GM19193 (cell line): ENCODE results near the gene ZNF439.

Source experiments
- POLR2A ChIP-seq: IDR thresholded peaks from 4 replicates; pipeline ENCODE4 v1.6.1; 2011; ENCODE audit not compliant: insufficient read depth, insufficient read length; ENCODE audit errors: extremely low read depth

The ZNF439 gene

DNA sequence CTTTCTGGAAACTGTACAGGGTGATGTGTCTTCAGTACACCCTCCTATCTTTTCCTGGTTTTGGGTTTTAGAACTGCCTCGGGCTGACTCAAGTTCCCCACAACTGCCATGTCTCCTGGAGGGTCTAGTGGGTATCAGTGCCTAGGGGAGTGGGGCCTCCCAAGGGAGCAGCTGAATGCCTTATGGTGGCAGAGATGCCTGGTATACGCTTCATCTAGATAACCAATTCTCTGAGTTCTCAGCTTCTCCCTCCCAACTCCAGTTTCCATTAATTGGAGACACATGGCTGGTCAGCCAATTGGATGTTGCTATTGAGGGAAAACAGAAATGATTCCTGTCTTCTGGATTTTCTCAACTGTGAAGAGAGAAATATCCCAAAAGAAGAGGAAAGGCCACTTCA is 12.8 kb downstream of the ZNF439 start:
- no peak for TF ChIP-seq POLR2A

- TF ChIP-seq POLR2A, result no peak
These were observed 19.7 kb downstream of the ZNF439 start for GRCh38 chr19:11868188-11868587.

DNA sequence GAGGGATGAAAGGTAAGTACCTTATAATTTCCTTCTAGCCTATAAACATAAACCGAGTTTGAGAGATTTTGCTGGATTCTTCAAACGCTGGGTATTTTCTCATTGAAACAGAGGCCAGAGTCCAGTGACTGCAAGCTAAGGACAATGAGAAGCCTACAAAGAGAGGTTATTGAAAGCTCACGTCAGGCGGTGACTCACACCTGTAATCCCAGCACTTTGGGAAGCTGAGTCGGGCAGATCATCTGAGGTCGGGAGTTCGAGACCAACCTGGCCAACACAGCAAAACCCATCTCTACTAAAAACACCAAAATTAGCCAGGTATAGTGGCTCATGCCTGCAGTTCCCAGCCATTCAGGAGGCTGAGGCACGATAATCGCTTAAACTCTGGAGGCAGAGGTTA is 24.1 kb downstream of the ZNF439 start:
- TF ChIP-seq POLR2A, result no peak

- no peak for TF ChIP-seq POLR2A
These were observed 25.2 kb downstream of the ZNF439 start for GRCh38 chr19:11873762-11874161.

DNA sequence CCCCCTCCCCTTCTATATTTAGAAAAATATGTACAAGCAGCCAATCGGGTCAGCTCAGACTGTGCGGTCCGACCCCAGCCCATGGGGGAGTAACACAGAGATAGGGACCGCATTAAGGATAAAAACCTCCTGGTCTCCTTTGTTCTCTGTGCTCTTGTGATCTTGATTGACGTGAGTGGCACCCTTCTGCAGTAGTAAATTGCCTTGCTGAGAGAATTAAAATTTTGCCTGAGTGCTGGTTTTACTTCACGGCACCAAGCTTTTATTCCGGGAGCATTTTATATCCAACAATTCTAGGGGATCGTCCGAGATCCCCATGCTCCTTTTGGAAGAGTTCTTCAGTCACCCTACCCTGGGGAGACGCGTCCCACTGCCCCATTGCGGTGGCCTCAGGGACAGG is 32.1 kb downstream of the ZNF439 start:
- TF ChIP-seq POLR2A, result no peak

DNA sequence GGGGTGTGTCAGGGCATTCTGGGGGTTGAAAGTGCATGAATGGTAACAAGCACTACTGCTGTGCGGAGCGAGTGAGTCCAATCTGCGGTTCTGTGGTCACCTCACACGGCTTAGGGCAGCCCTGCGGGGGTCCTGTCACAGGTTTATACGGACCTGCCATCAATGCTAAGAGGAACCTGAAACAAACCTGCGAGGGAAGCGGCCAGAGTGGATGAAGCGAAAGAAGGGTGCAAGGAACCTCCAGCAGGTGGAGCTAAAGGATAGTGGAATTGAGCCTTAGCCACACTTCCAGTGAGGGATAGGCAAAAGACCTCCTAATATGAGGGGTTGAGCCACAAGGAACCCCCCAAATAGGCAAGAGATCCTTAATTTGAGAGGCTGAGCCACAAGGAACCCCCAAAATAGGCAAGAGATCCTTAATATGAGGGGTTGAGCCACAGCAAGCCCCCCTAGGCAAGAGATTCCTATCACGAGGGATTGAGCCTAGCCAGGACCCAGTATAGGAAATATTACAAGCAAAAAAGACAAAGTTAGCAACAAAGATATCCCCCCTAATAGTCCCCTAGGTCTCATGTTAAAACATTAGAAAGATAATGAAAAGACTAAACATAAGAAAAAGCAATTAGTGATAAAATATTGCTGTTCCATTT is 32.8 kb downstream of the ZNF439 start:
- no peak for TF ChIP-seq POLR2A

- no peak for TF ChIP-seq POLR2A
These were observed 34.1 kb downstream of the ZNF439 start for GRCh38 chr19:11882606-11883005.

GRCh38 chr19:11887234-11887610 is 38.7 kb downstream of the ZNF439 start:
- TF ChIP-seq POLR2A, result no peak

DNA sequence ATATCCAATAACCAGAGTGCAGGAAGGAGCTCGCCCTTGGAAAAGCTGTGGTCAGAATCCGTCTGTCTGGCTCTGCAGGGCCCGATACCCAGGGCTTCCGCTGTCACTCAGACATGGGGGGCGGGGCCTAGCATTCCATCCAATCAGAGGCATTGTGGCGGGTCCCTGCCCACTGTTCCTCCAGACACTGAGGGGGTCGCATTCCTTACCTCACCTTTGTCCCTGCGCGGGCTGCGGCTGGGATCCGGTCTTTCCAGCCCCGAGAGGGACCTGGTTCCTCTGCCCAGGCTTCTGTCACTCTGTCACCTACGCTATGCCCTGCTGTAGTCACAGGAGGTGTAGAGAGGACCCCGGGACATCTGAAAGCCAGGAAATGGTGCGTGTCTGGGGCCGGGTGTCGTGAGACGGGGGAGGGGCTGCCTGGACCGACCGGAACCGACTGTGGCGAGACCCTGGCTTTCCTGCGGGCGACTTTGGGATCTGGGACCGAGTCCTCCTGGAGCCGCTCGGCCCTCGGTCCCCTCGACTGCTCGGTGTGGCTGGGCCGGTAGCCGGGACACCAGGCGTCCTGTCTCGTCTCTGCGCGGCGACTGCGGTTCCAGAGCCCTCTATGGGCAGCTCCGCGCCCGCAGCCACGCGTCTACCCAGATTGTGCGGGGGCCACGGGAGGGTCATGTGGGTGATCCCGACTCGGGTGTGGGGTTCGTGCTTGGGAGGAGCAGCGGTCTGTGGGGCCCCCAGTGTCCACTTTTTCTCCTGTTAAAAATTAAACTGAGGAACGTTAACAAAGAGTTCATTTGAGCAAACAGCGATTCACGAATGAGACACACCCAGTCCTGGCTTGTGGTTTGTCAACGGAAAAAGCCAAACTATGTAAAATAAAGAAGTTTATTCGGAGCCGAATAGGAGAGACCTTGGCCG is 39.3 kb downstream of the ZNF439 start, which contains the start of gene ZNF69:
ZNF69 (plus strand) TSS at position 172 of the 921 bp plus-strand sequence; CDS start at position 314, 142 bp downstream.
- no peak for TF ChIP-seq POLR2A

GRCh38 chr19:11890634-11891033 is 42.1 kb downstream of the ZNF439 start:
- TF ChIP-seq POLR2A, result no peak

DNA sequence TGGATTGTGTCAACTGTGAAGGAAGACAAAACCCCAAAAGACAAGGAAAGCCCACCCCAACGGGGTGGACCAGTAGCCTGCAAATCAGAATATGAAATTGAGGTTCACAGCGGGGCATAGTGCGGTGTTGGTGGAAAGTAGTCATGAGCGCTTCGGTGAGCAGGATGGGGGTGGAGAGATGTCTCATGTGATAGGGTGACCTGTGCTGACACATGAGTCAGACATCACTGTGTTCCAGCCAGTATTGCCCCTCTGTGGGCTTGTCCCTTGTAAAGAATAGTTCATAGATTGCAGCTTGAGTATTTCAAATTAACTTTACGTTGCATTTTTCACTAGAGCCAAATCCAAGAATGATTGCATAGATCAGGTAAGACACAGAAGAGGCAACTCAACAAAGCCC is 46.3 kb downstream of the ZNF439 start:
- TF ChIP-seq POLR2A, result no peak

DNA sequence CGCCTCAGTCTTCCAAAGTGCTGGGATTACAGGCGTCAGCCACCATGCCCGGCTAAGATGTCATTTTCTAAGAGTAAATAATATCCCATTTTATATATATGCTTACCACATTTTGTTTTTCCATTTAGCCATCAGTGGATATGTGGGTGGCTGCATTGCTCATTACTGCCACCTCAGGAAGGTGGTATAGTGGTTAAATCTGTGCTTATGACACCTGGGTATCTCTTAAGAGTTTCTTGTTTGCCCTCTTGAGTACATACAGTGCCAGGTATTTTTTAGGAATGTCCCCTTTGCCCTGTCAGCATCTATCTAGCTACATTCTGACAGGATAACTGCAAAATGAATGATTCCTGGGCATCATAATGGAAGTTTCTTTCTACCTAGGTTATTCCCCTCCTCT is 53.7 kb downstream of the ZNF439 start:
- no peak for TF ChIP-seq POLR2A

GRCh38 chr19:11905928-11906327 is 57.4 kb downstream of the ZNF439 start:
- TF ChIP-seq POLR2A, result no peak
